IMR-90 (cell line): Measurements from ENCODE around the gene RASGRP2. TPM values are rescaled to one million over a fixed set of nuclear protein-coding genes. Genes with fewer than 3 reads are reported as not detected.
A peak's percentile ranks its signal among the peaks of the same experiment; 100 is the strongest.

Experiments used
- ATAC-seq: fragments of 200-7000 bp; cut with Tn5 transposase; 2 replicates; pipeline ENCODE4 v1.9.1; 2020; ENCODE audit warnings: low read depth, mild to moderate bottlenecking, moderate library complexity
- BruUV-seq: library from RNA; stranded (reverse); fragments of 400-500 nt; replicated peaks from 2 replicates; lab custom pipeline; 2021; lab: Mats Ljungman, UMichigan
- CTCF ChIA-PET: fragments of 300-600 bp; formaldehyde crosslinking; extraction: SDS; loops from one replicate; lab custom pipeline; 2021; ENCODE audit warnings: antibody characterized with exemption; lab: Yijun Ruan, JAX
- POLR2A ChIA-PET: fragments of 300-600 bp; sonication (Branson Sonifier 250); formaldehyde crosslinking; loops from one replicate; lab custom pipeline; 2022; ENCODE audit warnings: antibody characterized with exemption; ENCODE audit not compliant: unreplicated experiment; lab: Charles Lee
- DNase-seq: peaks from one replicate; pipeline ENCODE4 v3.0.0; 2013
- H2AFZ ChIP-seq: replicated peaks from 2 replicates; pipeline ENCODE3; 2013; ENCODE audit warnings: low read length, mild to moderate bottlenecking; ENCODE audit not compliant: poor library complexity
- H2AK5ac ChIP-seq: 2 replicates; pipeline ENCODE4 v1.6.1; 2013; ENCODE audit warnings: low read depth, low read length, inconsistent platforms
- H2AK9ac ChIP-seq: replicated peaks from 2 replicates; pipeline ENCODE3; 2013; ENCODE audit warnings: mild to moderate bottlenecking, low read depth, low read length, moderate library complexity; ENCODE audit not compliant: poor library complexity
- H2BK120ac ChIP-seq: 2 replicates; pipeline ENCODE4 v1.6.1; 2013; ENCODE audit warnings: low read depth, low read length, inconsistent platforms
- H2BK15ac ChIP-seq: 3 replicates; pipeline ENCODE4 v1.6.1; 2013; ENCODE audit warnings: low read depth, low read length, inconsistent platforms
- H2BK20ac ChIP-seq: 2 replicates; pipeline ENCODE4 v1.6.1; 2013; ENCODE audit warnings: low read depth, mild to moderate bottlenecking, inconsistent platforms, low read length, moderate library complexity
- H2BK5ac ChIP-seq: 2 replicates; pipeline ENCODE4 v1.6.1; 2013; ENCODE audit warnings: mild to moderate bottlenecking, low read depth, low read length, inconsistent platforms; ENCODE audit not compliant: poor library complexity, severe bottlenecking
- H3K14ac ChIP-seq: replicated peaks from 2 replicates; pipeline ENCODE4 v1.6.1; 2013; ENCODE audit warnings: low read depth, low read length, inconsistent platforms
- H3K18ac ChIP-seq: 2 replicates; pipeline ENCODE4 v1.6.1; 2013; ENCODE audit warnings: low read depth, low read length, control low read depth
- H3K23ac ChIP-seq: 2 replicates; pipeline ENCODE4 v1.6.1; 2013; ENCODE audit warnings: low read depth, low read length, inconsistent platforms
- H3K27ac ChIP-seq: 2 replicates; pipeline ENCODE4 v1.5.1; 2013; ENCODE audit warnings: mild to moderate bottlenecking, control low read depth, low read length; ENCODE audit not compliant: insufficient read depth
- H3K27me3 ChIP-seq: 2 replicates; pipeline ENCODE4 v1.6.1; 2013; ENCODE audit warnings: low read length; ENCODE audit not compliant: control insufficient read depth, insufficient read depth
- H3K36me3 ChIP-seq: 2 replicates; pipeline ENCODE4 v1.6.1; 2013; ENCODE audit warnings: low read length, mixed read lengths; ENCODE audit not compliant: control insufficient read depth, insufficient read depth
- H3K4ac ChIP-seq: 2 replicates; pipeline ENCODE4 v1.6.1; 2013; ENCODE audit warnings: low read depth, low read length, inconsistent platforms
- H3K4me1 ChIP-seq: 2 replicates; pipeline ENCODE4 v1.6.1; 2013; ENCODE audit warnings: low read length, mixed read lengths; ENCODE audit not compliant: control insufficient read depth, insufficient read depth
- H3K4me2 ChIP-seq: 2 replicates; pipeline ENCODE4 v1.6.1; 2013; ENCODE audit warnings: low read depth, mild to moderate bottlenecking, control low read depth, low read length, moderate library complexity
- H3K4me3 ChIP-seq: 2 replicates; pipeline ENCODE4 v1.5.1; 2013; ENCODE audit warnings: low read depth, mild to moderate bottlenecking, control low read depth, low read length, moderate library complexity; ENCODE audit not compliant: insufficient read depth
- H3K56ac ChIP-seq: 2 replicates; pipeline ENCODE4 v1.6.1; 2013; ENCODE audit warnings: low read length, inconsistent platforms; ENCODE audit not compliant: insufficient read depth; ENCODE audit errors: extremely low read depth
- H3K79me1 ChIP-seq, 2 experiments: 2 replicates each; pipeline ENCODE4 v1.6.1; 2013; ENCODE audit warnings: low read length in 2 of 2, inconsistent platforms in 1 of 2, low read depth in 1 of 2
- H3K9ac ChIP-seq: 2 replicates; pipeline ENCODE4 v1.6.1; 2013; ENCODE audit warnings: low read depth, low read length, control low read depth
- H3K9me1 ChIP-seq: 2 replicates; pipeline ENCODE4 v1.6.1; 2013; ENCODE audit warnings: low read length, inconsistent platforms; ENCODE audit not compliant: insufficient read depth
- H3K9me3 ChIP-seq: 2 replicates; pipeline ENCODE4 v1.6.1; 2013; ENCODE audit warnings: low read length; ENCODE audit not compliant: control insufficient read depth, insufficient read depth
- H4K20me1 ChIP-seq: 2 replicates; pipeline ENCODE4 v1.6.1; 2013; ENCODE audit warnings: low read length, inconsistent platforms; ENCODE audit not compliant: insufficient read depth
- H4K5ac ChIP-seq: 2 replicates; pipeline ENCODE4 v1.6.1; 2013; ENCODE audit warnings: mild to moderate bottlenecking, low read depth, low read length, control low read depth
- H4K8ac ChIP-seq, 2 experiments: 2 replicates each; pipeline ENCODE4 v1.6.1; 2013; ENCODE audit warnings: low read depth in 2 of 2, low read length in 2 of 2, control low read depth in 1 of 2, inconsistent platforms in 1 of 2
- H4K91ac ChIP-seq: 2 replicates; pipeline ENCODE4 v1.6.1; 2013; ENCODE audit warnings: low read depth, low read length, inconsistent platforms; ENCODE audit not compliant: insufficient read depth
- BHLHE40 ChIP-seq: fragments of 150-350 bp; IDR thresholded peaks from 2 replicates; pipeline ENCODE4 v1.6.1; 2016; ENCODE audit warnings: mild to moderate bottlenecking, low read depth, low read length
- CEBPB ChIP-seq: IDR thresholded peaks from 2 replicates; pipeline ENCODE4 v1.6.1; 2012; ENCODE audit warnings: low read depth, low read length, improper control_type of control experiment
- ELK1 ChIP-seq: fragments of 150-350 bp; IDR thresholded peaks from 2 replicates; pipeline ENCODE4 v1.6.1; 2016; ENCODE audit warnings: low read depth, mild to moderate bottlenecking, low read length, moderate library complexity, borderline replicate concordance
- FOS ChIP-seq: fragments of 150-350 bp; IDR thresholded peaks from 2 replicates; pipeline ENCODE4 v1.6.1; 2016; ENCODE audit warnings: low read depth, low read length
- MAFK ChIP-seq: IDR thresholded peaks from 2 replicates; pipeline ENCODE4 v1.6.1; 2012; ENCODE audit warnings: low read depth, low read length, improper control_type of control experiment
- MXI1 ChIP-seq: IDR thresholded peaks from 2 replicates; pipeline ENCODE4 v1.6.1; 2012; ENCODE audit warnings: low read depth, mild to moderate bottlenecking, low read length, moderate library complexity, borderline replicate concordance
- POLR2A ChIP-seq: IDR thresholded peaks from 2 replicates; pipeline ENCODE4 v1.6.1; 2012; ENCODE audit warnings: mild to moderate bottlenecking, low read depth, low read length
- RAD21 ChIP-seq: IDR thresholded peaks from 2 replicates; pipeline ENCODE4 v1.6.1; 2012; ENCODE audit warnings: low read length, improper control_type of control experiment
- RCOR1 ChIP-seq: IDR thresholded peaks from 2 replicates; pipeline ENCODE4 v1.6.1; 2012; ENCODE audit warnings: mild to moderate bottlenecking, low read length, improper control_type of control experiment; ENCODE audit not compliant: insufficient replicate concordance
- RFX5 ChIP-seq: IDR thresholded peaks from 2 replicates; pipeline ENCODE4 v1.8.0; 2012; ENCODE audit warnings: low read depth, mild to moderate bottlenecking, low read length, moderate library complexity
- SMC3 ChIP-seq: fragments of 150-350 bp; IDR thresholded peaks from 2 replicates; pipeline ENCODE4 v1.6.1; 2016; ENCODE audit warnings: low read depth, mild to moderate bottlenecking, antibody characterized with exemption, low read length, moderate library complexity
- USF2 ChIP-seq: fragments of 150-350 bp; IDR thresholded peaks from 2 replicates; pipeline ENCODE4 v1.6.1; 2017; ENCODE audit warnings: mild to moderate bottlenecking, antibody characterized with exemption, low read length, low read depth
- WGBS, 2 experiments: methylation state at CpG; one replicate each; pipeline versions ENCODE4 v1.1.5 to v1.1.7; 2013; ENCODE audit warnings: missing lambda C conversion rate in 2 of 2; ENCODE audit not compliant: insufficient read length in 1 of 2; ENCODE audit errors: extremely low coverage in 2 of 2; 5-methylcytosine and 5-hydroxymethylcytosine counted together
- dilution Hi-C: fragments of 300-500 bp; cut with HindIII; formaldehyde crosslinking; loops from one replicate; pipeline ENCODE4 v1.14.3; 2018; ENCODE audit warnings: low sequenced_read_pairs; ENCODE audit not compliant: unreplicated experiment
- in situ Hi-C: fragments of 300-500 bp; cut with MboI; formaldehyde crosslinking; loops from 3 replicates; pipeline ENCODE4 v1.14.3; 2019; ENCODE audit warnings: low sequenced_read_pairs, inconsistent platforms, mixed read lengths
- intact Hi-C: fragments of 100-400 bp; cut with micrococcal nuclease; formaldehyde crosslinking; loops from 2 replicates; pipeline ENCODE4 v1.10.0; 2022
- polyA plus RNA-seq, 3 experiments: library from polyadenylated mRNA; depleted of rRNA; stranded (reverse); fragments of >200 nt; gene quantifications; 2 replicates each; pipeline ENCODE4 v1.2.3, GENCODE V29; 2012; ENCODE audit warnings: low replicate concordance in 1 of 3
- total RNA-seq: library from RNA; depleted of rRNA; stranded (reverse); fragments of >200 nt; gene quantifications from 2 replicates; pipeline ENCODE4 v1.2.3, GENCODE V29; 2012

Gene RASGRP2
- total and polyA plus RNA-seq, 2 of the 4 experiments (the other 2 are of a cell fraction) = 1.2 TPM; not detected in 1

GRCh38 chr11:64745521-64746328 lies 1.8 kb upstream of the RASGRP2 start:
- Histone ChIP-seq H3K18ac (no peak overlapping the region), H3K56ac (no peak overlapping the region), H4K5ac (no peak overlapping the region), H4K8ac (peak overlapping the region; percentile 27 to 40; a peak in 3 of 4 replicates), H3K79me1 (no peaks in the 10 kb centered on the region), H3K4me3 (peak overlapping the region; percentile 3; the same call in 1 of the 2 replicates), H4K20me1 (peaks cover 3% of the 10 kb centered on the region; the same call in 1 of the 2 replicates), H2BK5ac (no peak overlapping the region), H3K4me1 (peaks cover 14% of the 10 kb centered on the region), H2AK9ac (peak overlapping the region; percentile 90), H3K36me3 (no peaks in the 10 kb centered on the region), H3K9ac (no peak overlapping the region), H3K23ac (peak overlapping the region; percentile 78), H3K9me1 (peaks cover 7% of the 10 kb centered on the region), H3K27me3 (peaks cover 47% of the 10 kb centered on the region), H3K27ac (no peak overlapping the region), H3K4ac (peak overlapping the region; percentile 52), H3K9me3 (no peaks in the 10 kb centered on the region), H3K14ac (0 out of 2 replicates have a peak overlapping the region, but pooled peaks have one; percentile 41), H2AFZ (peak overlapping the region; percentile 86), H2BK15ac (peak overlapping the region; percentile 28; the same call in 1 of the 3 replicates), H2AK5ac (peak overlapping the region; percentile 82; the same call in 1 of the 2 replicates), H2BK120ac (0 out of 2 replicates have a peak overlapping the region, but pooled peaks have one; percentile 13), H4K91ac (no peak overlapping the region; the same call in 1 of the 2 replicates), H3K4me2 (peak overlapping the region; percentile 80), H2BK20ac (no peak overlapping the region)
- no TSS peak for BruUV-seq
- ChIA-PET POLR2A (no interaction called here), CTCF (no interaction called here)
- dilution Hi-C loops = no loop called here
- peak; percentile 52 for ATAC-seq
- peak; percentile 22 for DNase-seq
- intact Hi-C loops = no loop called here
- in situ Hi-C loops = no loop called here
- WGBS, 2 experiments = 20% methylated on average over 6 of the region's 52 CpGs; no CpG with 5 or more reads in 1 of the 2 experiments
- TF ChIP-seq SMC3 (no peak), FOS (no peak), RAD21 (no peak), USF2 (no peak), BHLHE40 (no peak), MXI1 (no peak), CEBPB (no peak), POLR2A (no peak), RFX5 (no peak), RCOR1 (no peak), MAFK (no peak), ELK1 (no peak)
